K562 (cell line): ENCODE results near the gene SLC25A33. TPM values are rescaled to one million over a fixed set of nuclear protein-coding genes. Genes with fewer than 3 reads are reported as not detected.

ENCODE experiments used
- BCLAF1 ChIP-seq, 2 experiments: fragments of 450-650 bp in 1 of 2; IDR thresholded peaks; 2 replicates each; pipeline ENCODE4 v1.6.1; 2011 to 2017; ENCODE audit warnings: low read depth in 2 of 2, antibody characterized with exemption in 1 of 2, borderline replicate concordance in 1 of 2, low read length in 1 of 2, mild to moderate bottlenecking in 1 of 2, mixed read lengths in 1 of 2; ENCODE audit not compliant: control insufficient read depth in 1 of 2
- DIDO1 ChIP-seq: fragments of 450-650 bp; IDR thresholded peaks from 2 replicates; pipeline ENCODE4 v1.6.1; 2016; ENCODE audit warnings: low read depth, missing biosample characterization, missing genetic modification characterization
- E2F1 ChIP-seq: sonication (generic); formaldehyde crosslinking; IDR thresholded peaks from 2 replicates; pipeline ENCODE4 v1.8.1; 2023; ENCODE audit warnings: mild to moderate bottlenecking, missing genetic modification reagents, moderate library complexity
- ESRRA ChIP-seq: fragments of 450-650 bp; IDR thresholded peaks from 2 replicates; pipeline ENCODE4 v1.6.1; 2014; ENCODE audit warnings: low read depth, mild to moderate bottlenecking, moderate library complexity, borderline replicate concordance
- FOXJ2 ChIP-seq: fragments of 200-800 bp; sonication (Bioruptor generic); IDR thresholded peaks from 2 replicates; pipeline ENCODE4 v1.6.1; 2016; ENCODE audit warnings: missing genetic modification characterization, missing compliant biosample characterization
- FOXK2 ChIP-seq, 2 experiments: fragments of 450-650 bp; IDR thresholded peaks in 1 of 2; conservative IDR thresholded peaks in 1 of 2; 2 replicates each; pipeline ENCODE4 v1.6.1; 2016; ENCODE audit warnings: low read depth in 2 of 2, mild to moderate bottlenecking in 1 of 2
- GATA2 ChIP-seq: sonication (generic); formaldehyde crosslinking; IDR thresholded peaks from 2 replicates; pipeline ENCODE4 v1.4.0; 2020; ENCODE audit warnings: mild to moderate bottlenecking, missing genetic modification reagents
- HDAC3 ChIP-seq: fragments of 450-650 bp; IDR thresholded peaks from 2 replicates; pipeline ENCODE4 v1.6.1; 2018; ENCODE audit warnings: borderline replicate concordance, mild to moderate bottlenecking, moderate library complexity; ENCODE audit not compliant: partially characterized antibody
- HLTF ChIP-seq: fragments of 450-650 bp; IDR thresholded peaks from 2 replicates; pipeline ENCODE4 v1.6.1; 2016
- JUNB ChIP-seq: fragments of 450-650 bp; formaldehyde crosslinking; conservative IDR thresholded peaks from 2 replicates; pipeline ENCODE4 v1.4.0; 2020; ENCODE audit warnings: mild to moderate bottlenecking
- KDM4B ChIP-seq, 2 experiments: fragments of 450-650 bp in 1 of 2; sonication (generic) in 1 of 2; IDR thresholded peaks; 2 replicates each; pipeline ENCODE4 v1.6.1; 2016 to 2017; ENCODE audit warnings: borderline replicate concordance in 2 of 2, antibody characterized with exemption in 1 of 2, low read depth in 1 of 2, mild to moderate bottlenecking in 1 of 2
- KLF1 ChIP-seq: fragments of 450-650 bp; IDR thresholded peaks from 2 replicates; pipeline ENCODE4 v1.6.1; 2016; ENCODE audit warnings: missing genetic modification characterization, missing compliant biosample characterization
- MTA2 ChIP-seq: fragments of 450-650 bp; IDR thresholded peaks from 2 replicates; pipeline ENCODE4 v1.6.1; 2016; ENCODE audit warnings: low read depth
- MYC ChIP-seq, 2 experiments: fragments of 250-450 bp in 1 of 2; sonication (Bioruptor Pico) in 1 of 2; IDR thresholded peaks; 2 replicates each; pipeline versions ENCODE4 v1.5.1 to v1.6.1; 2012 to 2021; ENCODE audit warnings: low read depth in 2 of 2, borderline replicate concordance in 1 of 2, improper control_type of control experiment in 1 of 2, low read length in 1 of 2, mild to moderate bottlenecking in 1 of 2, moderate library complexity in 1 of 2
- NFIX ChIP-seq: fragments of 250-450 bp; sonication (Bioruptor Pico); IDR thresholded peaks from 2 replicates; pipeline ENCODE4 v1.4.0; 2020; ENCODE audit warnings: low read depth, mild to moderate bottlenecking, moderate library complexity
- PHF8 ChIP-seq: fragments of 200-600 bp; sonication (generic); IDR thresholded peaks from 2 replicates; pipeline ENCODE4 v1.6.1; 2012; ENCODE audit warnings: mixed run types, mild to moderate bottlenecking, inconsistent platforms, low read length, moderate library complexity, borderline replicate concordance
- SIX5 ChIP-seq, 2 experiments: IDR thresholded peaks; 2 replicates each; pipeline ENCODE4 v1.6.1; 2011; ENCODE audit warnings: low read length in 2 of 2, borderline replicate concordance in 1 of 2, low read depth in 1 of 2, mild to moderate bottlenecking in 1 of 2, moderate library complexity in 1 of 2; ENCODE audit not compliant: insufficient read depth in 1 of 2
- TBL1XR1 ChIP-seq, 2 experiments: IDR thresholded peaks; 2 replicates each; pipeline ENCODE4 v1.6.1; 2012; ENCODE audit warnings: improper control_type of control experiment in 2 of 2, low read length in 2 of 2, mild to moderate bottlenecking in 1 of 2
- ZBTB17 ChIP-seq: fragments of 450-650 bp; formaldehyde crosslinking; IDR thresholded peaks from 2 replicates; pipeline ENCODE4 v1.4.0; 2020; ENCODE audit warnings: mild to moderate bottlenecking
- ZNF282 ChIP-seq: sonication (generic); formaldehyde crosslinking; IDR thresholded peaks from 2 replicates; pipeline ENCODE4 v1.8.1; 2023; ENCODE audit warnings: missing genetic modification reagents
- ZNF586 ChIP-seq: fragments of 450-650 bp; formaldehyde crosslinking; conservative IDR thresholded peaks from 2 replicates; pipeline ENCODE4 v1.4.0; 2020; ENCODE audit warnings: mild to moderate bottlenecking, moderate library complexity
- polyA plus RNA-seq, 8 experiments: library from polyadenylated mRNA; depleted of rRNA in 4 of 8; stranded (reverse) in 5 of 8; unstranded in 3 of 8; fragments of >200 nt; fragmentation: Nextera tagmentation in 2 of 8; fragmentation: Illumina TruSeq in 1 of 8; extraction: Ambion mirVana in 2 of 8; extraction: Trizol in 1 of 8; gene quantifications; 2 replicates each; pipeline versions ENCODE4 v1.2.1 to v1.2.3, GENCODE V29; 2011 to 2014; ENCODE audit warnings: inconsistent platforms in 1 of 8, missing spikeins in 1 of 8
- total RNA-seq, 7 experiments: library from RNA; depleted of rRNA in 6 of 7; stranded (reverse); fragments of >200 nt in 6 of 7; fragmentation: Illumina TruSeq in 2 of 7; extraction: Trizol in 2 of 7; gene quantifications; 2 replicates each; pipeline versions ENCODE4 v1.2.1 to v1.2.3, GENCODE V29; 2011 to 2021; ENCODE audit warnings: low replicate concordance in 1 of 7
- TF ChIP-seq, protein P1 (sequence below), 2 experiments: fragments of 450-650 bp in 1 of 2; sonication (generic) in 1 of 2; formaldehyde crosslinking in 1 of 2; IDR thresholded peaks in 1 of 2; conservative IDR thresholded peaks in 1 of 2; 2 replicates each; pipeline versions ENCODE4 v1.6.1 to v1.8.1; 2016 to 2023; ENCODE audit warnings: mild to moderate bottlenecking in 2 of 2, moderate library complexity in 2 of 2, inconsistent platforms in 1 of 2, missing genetic modification reagents in 1 of 2

The SLC25A33 gene
- total and polyA plus RNA-seq, 9 of the 15 experiments (the other 6 are each of a cell fraction or from before 2014, with no cell fraction given), result 3.2 to 23.5 (median 17.5) TPM

- 0 out of 2 replicates have a peak, but pooled peaks have one; percentile 8 for TF ChIP-seq MYC (IDR thresholded peaks at IDR 0.05; ENCODE audit: low read depth, low read length)
- TF ChIP-seq MYC (CRISPR knock-in tag; IDR thresholded peaks at IDR 0.05; ENCODE audit: borderline replicate concordance, low read depth), result no peak
- no peak for TF ChIP-seq PHF8
- TF ChIP-seq KDM4B (IDR thresholded peaks at IDR 0.05; ENCODE audit: borderline replicate concordance in 2 of 2, low read depth in 1 of 2), result no peak
- no peak for TF ChIP-seq SIX5 (IDR thresholded peaks at IDR 0.05; ENCODE audit: borderline replicate concordance in 1 of 2, insufficient read depth in 1 of 2, low read depth in 1 of 2, low read length in 2 of 2)
- TF ChIP-seq E2F1, result no peak
- TF ChIP-seq, protein P1, sequence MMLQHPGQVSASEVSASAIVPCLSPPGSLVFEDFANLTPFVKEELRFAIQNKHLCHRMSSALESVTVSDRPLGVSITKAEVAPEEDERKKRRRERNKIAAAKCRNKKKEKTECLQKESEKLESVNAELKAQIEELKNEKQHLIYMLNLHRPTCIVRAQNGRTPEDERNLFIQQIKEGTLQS (IDR thresholded peaks at IDR 0.05), result peak; percentile 37
- TF ChIP-seq, protein P1 (CRISPR knock-in tag; conservative IDR thresholded peaks at IDR 0.05), result no peak
- TF ChIP-seq GATA2 (CRISPR knock-in tag), result no peak
- no peak for TF ChIP-seq ESRRA
- TF ChIP-seq KLF1 (tag), result no peak
- no peak for TF ChIP-seq MTA2
- TF ChIP-seq ZBTB17 (CRISPR knock-in tag), result no peak
- TF ChIP-seq HLTF, result no peak
- TF ChIP-seq FOXK2 (conservative IDR thresholded peaks at IDR 0.05 in 1 of 2, IDR thresholded peaks at IDR 0.05 in 1 of 2; ENCODE audit: low read depth in 2 of 2), result peak; percentile 22 to 72; a peak in 3 of 4 replicates
- peak; percentile 95 for TF ChIP-seq NFIX (CRISPR knock-in tag)
- peak; percentile 55 for TF ChIP-seq HDAC3
- no peak for TF ChIP-seq BCLAF1 (IDR thresholded peaks at IDR 0.05; ENCODE audit: borderline replicate concordance in 1 of 2, control insufficient read depth in 1 of 2, low read depth in 2 of 2, low read length in 1 of 2)
- TF ChIP-seq FOXJ2 (tag), result peak; percentile 95
- no peak for TF ChIP-seq ZNF586
- no peak for TF ChIP-seq JUNB (CRISPR knock-in tag)
- TF ChIP-seq ZNF282 (CRISPR knock-in tag), result no peak
- no peak for TF ChIP-seq DIDO1 (tag)
- TF ChIP-seq TBL1XR1 (IDR thresholded peaks at IDR 0.05; ENCODE audit: low read length in 2 of 2), result peak in 1 of 2 experiments; percentile 42; a peak in 1 of 4 replicates
Measured at GRCh38 chr1:9561429-9561828, 22.2 kb downstream of the SLC25A33 start (continued).
